HG03378 (cell line): ENCODE results near the gene CMIP.
"Not testable (repeated sequence)": the region's sequence is repeated elsewhere in the genome, so short reads cannot be mapped to it uniquely, and the experiment has no call there.

Experiments used
- ATAC-seq: cut with Tn5 transposase; IDR thresholded peaks from one replicate; pipeline ENCODE4 v1.9.1; 2021; ENCODE audit warnings: mild to moderate bottlenecking, moderate library complexity; ENCODE audit not compliant: unreplicated experiment

The CMIP gene

GRCh38 chr16:81514568-81515258 lies 70.1 kb downstream of the CMIP start:
- no peak for ATAC-seq

- ATAC-seq, result no peak
Measured at GRCh38 chr16:81515281-81515680, 70.7 kb downstream of the CMIP start.

- ATAC-seq, result no peak
Measured at GRCh38 chr16:81515721-81516120, 71.1 kb downstream of the CMIP start.

- ATAC-seq, result no peak
Measured at GRCh38 chr16:81516478-81517149, 72.0 kb downstream of the CMIP start.

GRCh38 chr16:81517150-81517499 lies 72.5 kb downstream of the CMIP start:
- ATAC-seq, result no peak

GRCh38 chr16:81517629-81518438 lies 73.2 kb downstream of the CMIP start:
- no peak for ATAC-seq

GRCh38 chr16:81518439-81518757 lies 73.8 kb downstream of the CMIP start:
- ATAC-seq, result no peak

- ATAC-seq, result no peak
Measured at GRCh38 chr16:81519301-81520150, 74.9 kb downstream of the CMIP start.

GRCh38 chr16:81520151-81520470 lies 75.5 kb downstream of the CMIP start:
- no peak for ATAC-seq

GRCh38 chr16:81520560-81521135 lies 76.0 kb downstream of the CMIP start:
- ATAC-seq, result no peak

GRCh38 chr16:81521141-81521626 lies 76.6 kb downstream of the CMIP start:
- peak; percentile 68 for ATAC-seq

GRCh38 chr16:81522108-81522701 lies 77.6 kb downstream of the CMIP start:
- no peak for ATAC-seq

GRCh38 chr16:81522851-81523250 lies 78.2 kb downstream of the CMIP start:
- ATAC-seq, result not testable (repeated sequence)

GRCh38 chr16:81523387-81524115 lies 78.9 kb downstream of the CMIP start:
- no peak for ATAC-seq

- ATAC-seq, result no peak
Measured at GRCh38 chr16:81524382-81524781, 79.8 kb downstream of the CMIP start.

GRCh38 chr16:81524885-81525284 lies 80.3 kb downstream of the CMIP start:
- not testable (repeated sequence) for ATAC-seq

- no peak for ATAC-seq
Measured at GRCh38 chr16:81526199-81526598, 81.6 kb downstream of the CMIP start.

- no peak for ATAC-seq
Measured at GRCh38 chr16:81526935-81527334, 82.3 kb downstream of the CMIP start.

GRCh38 chr16:81527477-81528178 lies 83.0 kb downstream of the CMIP start:
- ATAC-seq, result no peak
